ENCODE results near the gene MED16.
A peak's percentile ranks its signal among the peaks of the same experiment; 100 is the strongest.

The MED16 gene

GRCh38 chr19:867855-868457 is 25.0 kb downstream of the MED16 start:
- H3K36me3 ChIP-seq (ENCODE audit: control insufficient read depth, insufficient read depth, low read length), result peaks cover 31% of the 10 kb centered on the region
- no peaks in the 10 kb centered on the region for H3K9me3 ChIP-seq (ENCODE audit: control insufficient read depth, low read length)
- WGBS, 2 experiments (ENCODE audit: insufficient coverage in 2 of 2), result 93 to 97% methylated on average over 30 to 38 of the region's 39 CpGs

GRCh38 chr19:867301-867793 is 25.6 kb downstream of the MED16 start:
- Histone ChIP-seq H3K27ac (ENCODE audit: low read depth, low read length, severe bottlenecking) (no peak overlapping the region), H3K4me3 (ENCODE audit: extremely low read depth, insufficient read depth, low read length, poor library complexity, severe bottlenecking) (no peak overlapping the region), H3K4me1 (ENCODE audit: control insufficient read depth, insufficient read depth, low read length, poor library complexity, severe bottlenecking) (peaks cover 10% of the 10 kb centered on the region), H3K9me3 (ENCODE audit: control insufficient read depth, low read length) (no peaks in the 10 kb centered on the region), H3K36me3 (ENCODE audit: control insufficient read depth, insufficient read depth, low read length) (peaks cover 28% of the 10 kb centered on the region)
- 65 to 75% methylated on average over 14 to 16 of the region's 16 CpGs for WGBS, 2 experiments (ENCODE audit: insufficient coverage in 2 of 2)

More at GRCh38 chr19:867855-868457, 25.0 kb downstream of the MED16 start:
- Histone ChIP-seq H3K4me3 (ENCODE audit: extremely low read depth, insufficient read depth, low read length, poor library complexity, severe bottlenecking) (no peak overlapping the region), H3K4me1 (ENCODE audit: control insufficient read depth, insufficient read depth, low read length, poor library complexity, severe bottlenecking) (peaks cover 10% of the 10 kb centered on the region), H3K27ac (ENCODE audit: low read depth, low read length, severe bottlenecking) (no peak overlapping the region)

- H3K4me1 ChIP-seq (ENCODE audit: control insufficient read depth, insufficient read depth, low read length, poor library complexity, severe bottlenecking), result peaks cover 10% of the 10 kb centered on the region
- H3K36me3 ChIP-seq (ENCODE audit: control insufficient read depth, insufficient read depth, low read length), result peaks cover 25% of the 10 kb centered on the region
- H3K9me3 ChIP-seq (ENCODE audit: control insufficient read depth, low read length), result no peaks in the 10 kb centered on the region
- WGBS, 2 experiments (ENCODE audit: insufficient coverage in 2 of 2), result 83 to 88% methylated on average over 18 to 30 of the region's 38 CpGs
- no peak overlapping the region for H3K4me3 ChIP-seq (ENCODE audit: extremely low read depth, insufficient read depth, low read length, poor library complexity, severe bottlenecking)
- H3K27ac ChIP-seq (ENCODE audit: low read depth, low read length, severe bottlenecking), result no peak overlapping the region
Measured at GRCh38 chr19:866769-867300, 26.2 kb downstream of the MED16 start.

- Histone ChIP-seq H3K27ac (ENCODE audit: low read depth, low read length, severe bottlenecking) (no peak overlapping the region), H3K36me3 (ENCODE audit: control insufficient read depth, insufficient read depth, low read length) (peaks cover 13% of the 10 kb centered on the region), H3K9me3 (ENCODE audit: control insufficient read depth, low read length) (no peaks in the 10 kb centered on the region), H3K4me3 (ENCODE audit: extremely low read depth, insufficient read depth, low read length, poor library complexity, severe bottlenecking) (no peak overlapping the region), H3K4me1 (ENCODE audit: control insufficient read depth, insufficient read depth, low read length, poor library complexity, severe bottlenecking) (no peaks in the 10 kb centered on the region)
- WGBS, 2 experiments (ENCODE audit: insufficient coverage in 2 of 2), result 83 to 88% methylated on average over 1 to 3 of the region's 7 CpGs
Measured at GRCh38 chr19:863315-863620, 29.7 kb downstream of the MED16 start.

GRCh38 chr19:862581-863314 is 30.2 kb downstream of the MED16 start:
- H3K4me3 ChIP-seq (ENCODE audit: extremely low read depth, insufficient read depth, low read length, poor library complexity, severe bottlenecking), result no peak overlapping the region
- H3K27ac ChIP-seq (ENCODE audit: low read depth, low read length, severe bottlenecking), result no peak overlapping the region
- no peaks in the 10 kb centered on the region for H3K4me1 ChIP-seq (ENCODE audit: control insufficient read depth, insufficient read depth, low read length, poor library complexity, severe bottlenecking)
- peaks cover 8% of the 10 kb centered on the region for H3K36me3 ChIP-seq (ENCODE audit: control insufficient read depth, insufficient read depth, low read length)
- 35 to 41% methylated on average over 42 of the region's 48 CpGs for WGBS, 2 experiments (ENCODE audit: insufficient coverage in 2 of 2)
- H3K9me3 ChIP-seq (ENCODE audit: control insufficient read depth, low read length), result no peaks in the 10 kb centered on the region

GRCh38 chr19:861756-862580 is 31.0 kb downstream of the MED16 start:
- H3K27ac ChIP-seq (ENCODE audit: low read depth, low read length, severe bottlenecking), result no peak overlapping the region
- H3K4me3 ChIP-seq (ENCODE audit: extremely low read depth, insufficient read depth, low read length, poor library complexity, severe bottlenecking), result no peak overlapping the region
- H3K4me1 ChIP-seq (ENCODE audit: control insufficient read depth, insufficient read depth, low read length, poor library complexity, severe bottlenecking), result no peaks in the 10 kb centered on the region
- 19 to 20% methylated on average over 43 to 47 of the region's 60 CpGs for WGBS, 2 experiments (ENCODE audit: insufficient coverage in 2 of 2)
- H3K36me3 ChIP-seq (ENCODE audit: control insufficient read depth, insufficient read depth, low read length), result peaks cover under 1% of the 10 kb centered on the region
- no peaks in the 10 kb centered on the region for H3K9me3 ChIP-seq (ENCODE audit: control insufficient read depth, low read length)

- Histone ChIP-seq H3K36me3 (ENCODE audit: control insufficient read depth, insufficient read depth, low read length) (no peaks in the 10 kb centered on the region), H3K27ac (ENCODE audit: low read depth, low read length, severe bottlenecking) (no peak overlapping the region), H3K9me3 (ENCODE audit: control insufficient read depth, low read length) (no peaks in the 10 kb centered on the region), H3K4me1 (ENCODE audit: control insufficient read depth, insufficient read depth, low read length, poor library complexity, severe bottlenecking) (no peaks in the 10 kb centered on the region), H3K4me3 (ENCODE audit: extremely low read depth, insufficient read depth, low read length, poor library complexity, severe bottlenecking) (no peak overlapping the region)
- 57 to 65% methylated on average over 9 to 16 of the region's 35 CpGs for WGBS, 2 experiments (ENCODE audit: insufficient coverage in 2 of 2)
Measured at GRCh38 chr19:861141-861755, 31.7 kb downstream of the MED16 start.

GRCh38 chr19:858868-859843 is 33.8 kb downstream of the MED16 start, which contains the start of gene CFD:
CFD (plus strand) TSS chr19:859664; CDS start chr19:859690, 26 bp downstream.
- H3K4me3 ChIP-seq (ENCODE audit: extremely low read depth, insufficient read depth, low read length, poor library complexity, severe bottlenecking), result peak within 1 kb of the TSS; percentile 25
- no peaks in the 10 kb centered on the region for H3K9me3 ChIP-seq (ENCODE audit: control insufficient read depth, low read length)
- H3K27ac ChIP-seq (ENCODE audit: low read depth, low read length, severe bottlenecking), result no peak within 1 kb of the TSS
- no peaks in the 10 kb centered on the region for H3K4me1 ChIP-seq (ENCODE audit: control insufficient read depth, insufficient read depth, low read length, poor library complexity, severe bottlenecking)
- WGBS, 2 experiments (ENCODE audit: insufficient coverage in 2 of 2), result 67 to 75% methylated on average over 13 to 22 of the region's 24 CpGs
- H3K36me3 ChIP-seq (ENCODE audit: control insufficient read depth, insufficient read depth, low read length), result no peaks in the 10 kb centered on the region

- 73 to 74% methylated on average over 5 to 7 of the region's 9 CpGs for WGBS, 2 experiments (ENCODE audit: insufficient coverage in 2 of 2)
- H3K36me3 ChIP-seq (ENCODE audit: control insufficient read depth, insufficient read depth, low read length), result no peaks in the 10 kb centered on the region
- H3K4me1 ChIP-seq (ENCODE audit: control insufficient read depth, insufficient read depth, low read length, poor library complexity, severe bottlenecking), result no peaks in the 10 kb centered on the region
- H3K9me3 ChIP-seq (ENCODE audit: control insufficient read depth, low read length), result no peaks in the 10 kb centered on the region
- no peak overlapping the region for H3K4me3 ChIP-seq (ENCODE audit: extremely low read depth, insufficient read depth, low read length, poor library complexity, severe bottlenecking)
- H3K27ac ChIP-seq (ENCODE audit: low read depth, low read length, severe bottlenecking), result no peak overlapping the region
Measured at GRCh38 chr19:858284-858683, 34.7 kb downstream of the MED16 start.

Measured in mesodermal cell (in vitro differentiated cells).